CD4-positive, alpha-beta T cell treated with Interleukin-2 at 100 ng/mL for 4 hours (primary cell): ENCODE measurements around the gene PSME2.
A peak's percentile ranks its signal among the peaks of the same experiment; 100 is the strongest.

Experiments
- DNase-seq: peaks from one replicate; pipeline ENCODE4 v3.0.0-alpha.2; 2020; ENCODE audit warnings: low spot score

PSME2 gene

DNA sequence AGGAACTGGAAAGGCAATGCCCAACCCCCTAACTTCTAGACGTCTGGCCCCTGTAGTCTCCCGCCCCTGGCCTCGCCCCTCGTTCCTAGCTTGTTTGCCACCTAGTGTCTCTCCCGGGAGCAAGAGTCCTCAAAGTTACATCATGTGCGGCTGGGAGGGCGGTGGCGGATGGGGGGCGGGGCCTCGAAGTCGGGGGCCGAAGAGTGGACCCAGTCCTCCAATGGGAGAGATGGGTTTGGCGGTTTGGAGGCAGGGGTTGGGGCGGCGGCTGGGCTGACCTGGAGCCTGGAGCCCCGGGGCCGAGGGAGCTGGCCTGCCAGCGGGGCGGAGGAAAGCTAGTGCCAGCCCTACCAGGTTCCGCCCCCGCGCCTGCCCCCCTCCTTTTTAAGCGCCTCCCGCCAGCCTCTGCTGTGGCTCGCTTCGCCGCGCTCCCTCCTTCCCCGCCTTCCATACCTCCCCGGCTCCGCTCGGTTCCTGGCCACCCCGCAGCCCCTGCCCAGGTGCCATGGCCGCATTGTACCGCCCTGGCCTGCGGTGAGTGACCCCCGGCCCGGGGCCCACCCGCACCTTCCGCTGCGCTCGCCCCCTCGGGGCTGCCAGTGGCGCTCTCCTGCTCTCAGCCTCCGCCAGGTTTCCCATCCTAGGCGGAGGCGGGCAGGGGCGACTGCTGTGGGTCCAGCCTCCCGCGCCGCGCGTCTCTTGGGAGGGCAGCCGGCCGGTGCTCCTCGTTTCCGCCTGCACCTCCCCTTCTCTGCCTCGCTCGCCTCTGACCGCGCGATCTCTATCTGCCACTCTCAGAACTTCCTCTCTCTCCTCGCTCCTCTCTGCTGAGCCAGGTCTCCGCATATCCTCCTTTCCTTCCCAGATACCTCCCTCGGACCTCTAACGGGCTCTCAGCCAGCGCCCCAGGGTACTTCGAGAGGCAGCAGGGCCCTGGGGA is 52.2 kb downstream of the PSME2 start, which contains the start of gene PCK2:
PCK2 (plus strand) TSS at position 411 of the 940 bp plus-strand sequence; CDS start at position 506, 95 bp downstream.
- peak; percentile 57 for DNase-seq
